ENCODE measurements around the gene ASTN2. TPM values are rescaled to one million over a fixed set of nuclear protein-coding genes. Genes with fewer than 3 reads are reported as not detected.

The ASTN2 gene
- total and polyA plus RNA-seq, 9 donors: 1.8 to 6.4 (median 3.2) TPM

- Histone ChIP-seq H3K27ac (no peak overlapping the region), H3K36me3 (no peaks in the 10 kb centered on the region), H3K4me3 (no peak overlapping the region), H3K27me3 (no peaks in the 10 kb centered on the region), H3K9me3 (no peaks in the 10 kb centered on the region), H3K4me1 (ENCODE audit: insufficient read depth) (no peaks in the 10 kb centered on the region)
- TF ChIP-seq POLR2A (IDR thresholded peaks at IDR 0.05) (no peak), EP300 (IDR thresholded peaks at IDR 0.05) (no peak), CTCF (IDR thresholded peaks at IDR 0.05) (no peak)
- 49 to 59% (median 50%) methylated on average over 4 of the region's 4 CpGs for WGBS, 3 donors
- intact Hi-C loops (cut with DNase I): no loop called here
- no peak for DNase-seq
Measured at GRCh38 chr9:116628716-116629115, 786.1 kb downstream of the ASTN2 start.

- H3K36me3 ChIP-seq: no peaks in the 10 kb centered on the region
- DNase-seq: no peak
- no peak overlapping the region for H3K4me3 ChIP-seq
- H3K27me3 ChIP-seq: no peaks in the 10 kb centered on the region
- 93 to 98% (median 95%) methylated on average over 2 of the region's 2 CpGs for WGBS, 3 donors
- no peaks in the 10 kb centered on the region for H3K9me3 ChIP-seq
- TF ChIP-seq EP300 (IDR thresholded peaks at IDR 0.05) (no peak), POLR2A (IDR thresholded peaks at IDR 0.05) (no peak), CTCF (IDR thresholded peaks at IDR 0.05) (no peak)
- no peak overlapping the region for H3K27ac ChIP-seq
- H3K4me1 ChIP-seq (ENCODE audit: insufficient read depth): no peaks in the 10 kb centered on the region
- intact Hi-C loops (cut with DNase I): no loop called here
Measured at GRCh38 chr9:116627433-116627832, 787.4 kb downstream of the ASTN2 start.

- Histone ChIP-seq H3K27ac (no peak overlapping the region), H3K4me1 (ENCODE audit: insufficient read depth) (no peaks in the 10 kb centered on the region), H3K27me3 (no peaks in the 10 kb centered on the region), H3K9me3 (no peaks in the 10 kb centered on the region), H3K4me3 (no peak overlapping the region), H3K36me3 (no peaks in the 10 kb centered on the region)
- 92 to 100% (median 98%) methylated on average over 3 of the region's 3 CpGs for WGBS, 3 donors
- no peak for DNase-seq
- intact Hi-C loops (cut with DNase I): no loop called here
- TF ChIP-seq EP300 (IDR thresholded peaks at IDR 0.05) (no peak), POLR2A (IDR thresholded peaks at IDR 0.05) (no peak), CTCF (IDR thresholded peaks at IDR 0.05) (no peak)
Measured at GRCh38 chr9:116626762-116627161, 788.1 kb downstream of the ASTN2 start.

GRCh38 chr9:116623715-116624114 is 791.1 kb downstream of the ASTN2 start:
- TF ChIP-seq EP300 (IDR thresholded peaks at IDR 0.05) (no peak), CTCF (IDR thresholded peaks at IDR 0.05) (no peak), POLR2A (IDR thresholded peaks at IDR 0.05) (no peak)

More at GRCh38 chr9:116623715-116624114, 791.1 kb downstream of the ASTN2 start:
- no peak for DNase-seq
- H3K36me3 ChIP-seq: no peaks in the 10 kb centered on the region
- no peaks in the 10 kb centered on the region for H3K4me1 ChIP-seq (ENCODE audit: insufficient read depth)
- WGBS, 3 donors: 74 to 80% (median 77%) methylated on average over 4 of the region's 4 CpGs
- H3K4me3 ChIP-seq: no peak overlapping the region
- intact Hi-C loops (cut with DNase I): no loop called here
- H3K9me3 ChIP-seq: no peaks in the 10 kb centered on the region
- H3K27ac ChIP-seq: no peak overlapping the region
- H3K27me3 ChIP-seq: no peaks in the 10 kb centered on the region
